Measurements from ENCODE around the gene MKX.
"Not testable (repeated sequence)": the region's sequence is repeated elsewhere in the genome, so short reads cannot be mapped to it uniquely, and the experiment has no call there.

Gene MKX

DNA sequence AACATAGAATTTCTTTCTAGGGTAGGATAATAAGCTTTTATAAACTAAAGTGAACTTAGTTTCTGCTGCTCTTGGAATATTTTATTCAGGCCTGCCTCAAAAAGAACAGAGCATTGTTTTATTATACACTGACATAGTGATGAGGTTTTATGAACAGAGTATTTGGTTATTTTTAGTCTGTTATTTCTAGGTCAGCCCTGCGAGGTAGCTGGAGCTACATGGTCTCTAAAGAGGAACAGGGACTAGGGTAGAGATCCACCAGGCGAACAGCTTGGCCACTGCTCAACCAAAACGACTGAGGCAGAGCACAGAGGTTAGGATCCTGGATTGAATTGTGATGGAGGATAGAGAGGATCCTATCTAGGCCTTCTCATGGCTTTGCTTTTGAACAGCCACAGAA, 53.0 kb downstream of the MKX start:
- no peak for DNase-seq (ENCODE audit: low read depth)

DNA sequence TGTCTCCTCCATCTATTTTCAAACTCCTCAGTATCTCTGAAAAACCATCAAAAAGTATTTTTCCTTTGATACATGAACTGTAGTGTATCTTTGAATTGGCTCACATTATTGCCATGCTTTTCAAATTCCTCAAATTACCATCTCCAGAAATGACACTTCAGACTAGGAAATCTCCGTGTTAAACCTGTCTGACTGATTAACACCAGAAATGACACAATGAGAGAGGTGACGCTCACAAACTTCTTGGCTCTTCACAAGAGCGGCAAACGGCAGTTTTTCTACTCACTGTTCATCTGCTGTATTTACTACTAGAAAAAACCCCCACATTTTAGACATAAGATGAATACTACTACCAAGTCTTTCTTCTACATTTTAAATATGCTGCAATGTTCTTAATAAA, 56.6 kb downstream of the MKX start:
- DNase-seq (ENCODE audit: low read depth): no peak

DNA sequence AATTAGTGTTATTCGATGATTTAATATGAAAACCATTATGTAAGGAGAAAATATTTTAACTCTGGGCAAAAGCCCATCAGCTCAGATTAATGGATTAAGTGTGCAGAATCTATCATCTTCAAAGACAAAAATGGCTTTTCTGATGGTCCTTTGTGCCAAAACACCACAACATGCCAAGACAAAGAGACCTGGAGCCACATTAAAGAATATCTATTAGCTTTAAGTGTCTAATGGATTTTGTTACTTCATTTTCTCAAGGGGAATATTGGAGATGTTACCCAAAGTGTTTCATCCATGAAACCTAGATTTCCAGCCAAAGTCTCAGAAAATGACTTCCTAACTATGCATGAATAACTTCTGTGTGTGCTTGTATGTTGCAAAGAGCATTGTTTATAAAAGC, 57.3 kb downstream of the MKX start:
- no peak for DNase-seq (ENCODE audit: low read depth)

DNA sequence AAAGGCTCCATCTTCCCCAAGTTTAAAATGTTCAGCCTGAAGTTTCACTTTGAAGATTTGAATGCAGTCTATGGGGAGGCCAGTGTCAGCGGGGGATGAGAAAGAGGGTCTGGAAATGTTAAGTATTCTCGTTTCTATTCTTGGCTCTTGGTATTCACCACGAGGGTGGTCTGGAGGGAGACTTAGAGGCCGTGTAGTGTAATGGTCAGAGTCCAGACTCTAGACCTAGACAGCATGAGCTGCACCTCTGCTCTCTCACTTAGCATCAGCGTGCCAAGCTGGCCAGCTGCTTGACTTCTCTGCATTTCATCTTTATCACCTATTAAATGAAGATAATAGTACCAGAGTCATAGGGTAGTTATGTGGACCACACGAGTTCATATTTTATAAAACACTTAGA, 57.9 kb downstream of the MKX start:
- no peak for DNase-seq (ENCODE audit: low read depth)

DNA sequence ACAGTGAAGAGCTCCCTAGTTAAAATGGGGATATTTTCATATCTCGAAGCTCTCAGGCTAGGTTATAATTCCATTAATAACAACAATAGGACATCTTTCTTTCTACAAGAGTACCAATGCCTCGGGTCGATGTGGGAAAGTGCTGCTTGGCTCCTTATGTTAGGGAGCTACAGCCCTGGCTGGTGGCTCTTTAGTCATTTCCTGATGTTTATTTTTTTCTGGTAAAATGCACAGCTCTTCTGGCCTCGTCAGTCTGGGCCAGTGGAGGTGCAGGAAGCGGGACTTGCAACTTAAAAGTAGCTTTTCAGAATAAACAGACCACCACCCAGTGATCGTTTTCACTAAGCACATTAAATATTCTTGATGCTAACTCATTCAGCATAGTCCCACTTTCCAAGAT, 58.3 kb downstream of the MKX start:
- DNase-seq (ENCODE audit: low read depth): no peak

DNA sequence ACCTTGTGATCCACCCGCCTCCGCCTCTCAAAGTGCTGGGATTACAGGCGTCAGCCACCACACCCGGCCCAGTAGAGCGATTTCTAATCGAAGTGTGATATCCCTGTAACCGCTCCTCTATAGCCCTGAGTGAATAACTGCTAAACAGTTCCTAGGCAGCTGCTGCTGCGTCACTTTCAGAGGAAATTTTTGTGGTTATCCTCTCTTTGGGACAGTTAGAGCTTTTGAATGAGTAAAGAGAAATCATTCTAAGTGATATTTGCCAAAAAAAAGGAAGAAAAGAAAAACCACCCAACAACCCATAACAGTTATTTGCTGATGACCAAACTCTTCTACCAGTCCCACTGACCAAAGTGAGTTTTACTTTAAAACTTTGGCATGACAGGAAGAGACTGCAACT, 59.9 kb downstream of the MKX start:
- no peak for DNase-seq (ENCODE audit: low read depth)

DNA sequence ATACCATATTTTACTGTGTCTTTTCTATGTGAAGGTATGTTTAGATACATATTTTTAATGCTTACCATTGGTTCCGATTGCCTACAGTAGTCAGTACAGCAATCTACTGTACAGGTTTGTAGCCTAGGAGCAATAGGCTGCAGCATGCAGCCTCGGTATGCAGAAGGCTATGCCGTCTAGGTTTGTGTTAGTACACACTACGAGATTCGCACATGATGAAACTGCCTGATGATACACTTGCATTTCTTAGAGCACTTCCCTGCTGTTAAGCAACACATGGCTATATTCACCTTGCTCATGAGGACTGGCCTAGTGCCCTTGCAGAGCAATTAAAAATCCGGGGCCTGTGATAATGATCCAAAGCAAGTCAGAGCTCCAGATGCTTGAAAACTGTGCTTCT, 62.4 kb downstream of the MKX start:
- DNase-seq (ENCODE audit: low read depth): no peak

DNA sequence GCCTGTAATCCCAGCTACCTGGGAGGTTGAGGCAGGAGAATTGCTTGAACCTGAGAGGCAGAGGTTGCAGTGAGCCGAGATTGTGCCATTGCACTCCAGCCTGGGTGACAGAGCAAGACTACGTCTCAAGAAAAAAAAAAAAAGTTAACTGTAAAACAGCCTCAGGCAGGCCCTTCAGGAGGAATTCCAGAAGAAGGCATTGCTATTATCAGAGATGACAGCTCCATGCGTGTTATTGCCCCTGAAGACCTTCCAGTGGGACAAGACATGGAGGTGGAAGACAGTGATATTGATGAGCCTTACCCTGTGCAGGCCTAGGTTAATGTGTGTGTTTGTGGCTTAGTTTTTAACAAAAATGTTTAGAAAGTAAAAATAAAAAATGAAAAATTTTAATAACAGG, 63.8 kb downstream of the MKX start:
- not testable (repeated sequence) for DNase-seq (ENCODE audit: low read depth)

DNA sequence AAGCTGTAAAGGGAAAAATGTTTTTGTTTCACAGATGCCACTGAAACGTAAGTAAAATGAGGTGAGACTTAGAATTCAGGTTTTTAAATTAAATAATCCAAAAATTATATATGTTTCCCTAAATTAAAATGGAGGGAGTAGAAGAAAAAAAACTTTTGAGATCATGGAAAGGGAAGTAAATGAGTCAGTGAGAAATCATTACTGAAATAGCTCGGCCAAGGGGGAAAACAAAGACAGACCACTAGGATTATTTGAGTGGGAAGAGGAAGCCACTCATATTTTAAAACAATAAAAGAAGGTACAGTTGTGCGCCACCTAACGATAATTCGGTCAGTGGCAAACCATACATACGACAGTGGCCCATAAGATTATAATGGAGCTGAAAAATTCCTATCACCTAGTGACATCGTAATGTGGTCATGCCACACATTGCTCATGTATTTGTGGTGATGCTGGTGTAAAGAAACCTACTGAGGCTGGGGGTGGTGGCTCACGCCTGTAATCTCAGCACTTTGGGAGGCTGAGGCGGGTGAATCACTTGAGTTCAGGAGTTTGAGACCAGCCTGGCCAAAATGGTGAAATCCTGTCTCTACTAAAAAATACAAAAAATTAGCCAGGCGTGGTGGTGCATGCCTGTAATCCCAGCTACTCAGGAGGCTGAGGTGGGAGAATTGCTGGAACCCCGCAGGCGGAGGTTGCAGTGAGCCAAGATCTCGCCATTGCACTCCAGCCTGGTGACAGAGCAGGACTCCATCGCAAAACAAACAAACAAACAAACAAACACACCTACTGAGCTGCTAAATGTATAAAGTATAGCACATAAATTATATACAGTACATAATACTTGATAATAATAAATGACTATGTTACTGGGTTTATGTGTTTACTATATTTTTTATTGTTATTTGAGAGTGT, 64.7 kb downstream of the MKX start:
- DNase-seq (ENCODE audit: low read depth): no peak

DNA sequence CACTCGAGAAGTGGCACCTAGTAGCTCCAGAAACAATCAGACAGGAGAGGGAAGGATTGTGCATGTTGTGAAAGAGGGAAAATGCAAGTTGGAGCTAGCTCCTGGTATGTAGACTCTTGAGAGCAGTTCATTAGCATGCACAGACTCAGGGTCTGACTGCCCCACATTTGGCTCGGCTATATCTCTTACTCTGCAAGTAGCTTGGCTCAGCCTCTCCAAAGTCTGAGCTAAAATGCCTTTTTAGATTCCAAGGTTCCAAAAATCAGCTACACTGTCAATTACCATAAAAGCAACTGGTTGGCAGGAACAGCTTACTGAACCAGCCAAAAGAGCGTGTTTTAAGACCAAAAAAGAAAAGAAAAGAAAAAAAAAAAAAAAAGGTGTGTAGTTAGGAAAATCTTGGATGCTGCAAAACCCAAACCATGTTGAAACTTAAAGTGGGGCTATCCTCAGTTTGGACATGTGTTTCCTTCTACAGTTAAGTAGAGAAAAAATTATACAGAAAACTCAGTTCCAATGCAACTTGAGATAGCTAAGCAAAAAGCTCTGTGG, 65.5 kb downstream of the MKX start:
- DNase-seq (ENCODE audit: low read depth): no peak

DNA sequence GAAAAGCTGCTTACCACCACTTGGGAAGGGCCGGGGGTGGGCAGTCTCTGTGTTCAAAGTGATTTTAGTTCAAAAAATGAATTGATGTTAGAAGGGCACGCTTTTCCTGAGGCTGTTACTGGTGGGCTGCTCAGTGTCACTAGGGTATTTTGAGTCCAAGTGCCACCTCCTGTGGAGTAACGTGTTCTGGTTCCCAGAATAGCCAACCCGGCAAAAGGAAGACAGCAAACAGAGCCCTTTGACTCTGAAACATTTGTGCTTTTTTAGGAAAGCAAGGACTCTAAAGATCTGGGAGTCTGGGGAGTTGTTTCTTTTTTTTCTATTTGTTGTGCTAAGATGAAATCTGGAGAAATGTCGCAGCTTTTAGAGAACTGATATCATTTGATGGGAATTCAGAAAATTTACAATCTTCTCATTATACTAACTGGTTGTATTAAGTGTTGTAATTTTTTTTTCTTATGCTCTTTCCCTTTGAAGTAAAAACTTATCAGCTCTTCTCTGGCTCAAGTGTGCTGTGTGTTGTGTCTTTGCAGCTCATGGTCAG, 66.2 kb downstream of the MKX start:
- DNase-seq (ENCODE audit: low read depth): no peak

DNA sequence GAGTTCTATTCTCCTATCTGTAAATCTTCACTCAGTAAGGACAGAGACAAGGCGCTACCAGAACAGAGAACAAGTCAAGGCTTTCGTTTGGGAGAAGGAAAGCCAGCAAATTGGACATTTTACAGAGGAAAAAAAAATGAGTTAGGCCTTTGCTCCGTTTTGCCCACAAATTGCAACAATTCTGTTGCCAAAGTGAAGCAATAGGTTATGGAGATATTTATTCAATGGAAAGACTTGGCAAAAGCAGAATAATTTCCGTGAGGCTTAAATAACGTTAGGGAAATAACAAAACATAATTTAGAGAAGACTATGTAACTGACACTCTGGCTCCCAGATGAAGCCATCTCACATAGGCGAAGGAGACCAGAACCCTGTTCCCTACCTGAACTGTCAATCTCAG, 67.5 kb downstream of the MKX start:
- no peak for DNase-seq (ENCODE audit: low read depth)

DNA sequence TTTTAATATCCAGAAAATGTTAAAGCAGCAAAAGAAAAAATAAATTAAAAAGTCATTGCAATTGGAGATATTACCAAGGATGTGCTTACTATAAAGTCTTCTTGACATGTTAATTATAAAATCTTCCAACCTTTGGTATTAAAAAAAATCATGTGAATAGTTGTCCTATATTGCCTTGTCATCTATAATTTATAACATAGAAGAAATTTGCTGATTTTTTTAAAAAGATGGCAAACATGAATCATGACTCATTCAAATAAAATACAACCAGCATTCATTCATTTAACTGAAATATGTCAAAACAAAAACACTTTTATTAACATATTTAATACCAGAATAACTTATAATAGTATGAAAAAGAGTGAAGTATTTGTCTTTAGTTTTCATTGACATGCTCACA, 72.6 kb downstream of the MKX start:
- DNase-seq (ENCODE audit: low read depth): no peak

DNA sequence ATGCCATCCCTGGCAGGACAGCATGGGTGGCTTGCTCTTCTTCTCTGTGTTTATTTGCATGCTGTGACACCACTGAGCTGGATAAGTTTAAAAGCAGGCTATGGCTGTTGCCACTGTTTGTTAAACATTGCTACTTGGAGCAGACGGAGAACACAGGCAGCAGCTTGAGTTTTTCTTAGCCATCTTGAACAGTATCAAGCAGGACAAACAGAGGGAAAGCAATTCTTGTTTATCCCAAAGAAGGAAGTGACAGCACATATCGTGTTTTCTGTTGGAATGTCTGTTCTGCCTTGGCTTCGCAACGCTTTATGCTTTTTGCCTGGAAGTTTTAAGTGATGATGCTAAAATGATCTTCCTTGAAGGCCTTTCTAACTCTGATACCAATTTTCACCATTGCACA, 73.8 kb downstream of the MKX start:
- DNase-seq (ENCODE audit: low read depth): no peak

DNA sequence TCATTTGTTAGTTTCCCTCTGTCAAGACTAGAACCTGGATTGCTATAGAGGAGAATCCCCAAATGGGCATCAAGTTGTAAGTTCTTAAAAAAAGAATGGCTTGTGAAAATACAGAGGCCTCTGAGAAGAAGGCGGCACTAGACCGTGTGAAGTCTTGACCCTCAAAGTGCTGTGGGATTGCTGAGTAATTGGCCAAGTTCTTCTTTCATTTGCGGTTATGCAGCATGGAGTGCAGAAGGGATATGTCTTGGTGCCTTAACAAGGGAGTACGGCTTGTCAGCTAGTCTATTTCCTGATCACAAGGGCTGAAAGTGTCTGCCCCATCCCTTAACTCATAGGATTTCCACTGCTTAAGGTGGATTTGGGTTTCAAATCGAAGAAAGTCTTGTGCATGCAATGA, 81.2 kb downstream of the MKX start:
- no peak for DNase-seq (ENCODE audit: low read depth)

DNA sequence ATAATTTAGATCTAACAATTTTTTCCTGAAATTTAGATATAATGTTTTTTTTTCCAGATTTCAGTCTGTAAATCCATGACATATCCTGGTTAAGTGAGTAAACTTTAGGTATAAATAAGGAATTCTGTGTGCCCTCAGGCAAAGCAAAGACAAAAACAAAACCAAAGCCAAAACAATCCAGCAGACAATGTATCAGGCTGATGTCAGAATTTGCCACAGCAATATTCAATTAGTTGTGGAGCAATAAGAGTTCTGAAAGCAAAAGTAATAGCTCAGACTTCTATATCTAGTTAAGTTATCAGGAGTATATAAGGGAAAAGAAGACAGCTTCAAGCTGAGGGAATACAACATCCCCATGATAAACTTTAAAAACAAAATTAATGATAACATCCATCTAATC, 82.0 kb downstream of the MKX start:
- DNase-seq (ENCODE audit: low read depth): no peak

DNA sequence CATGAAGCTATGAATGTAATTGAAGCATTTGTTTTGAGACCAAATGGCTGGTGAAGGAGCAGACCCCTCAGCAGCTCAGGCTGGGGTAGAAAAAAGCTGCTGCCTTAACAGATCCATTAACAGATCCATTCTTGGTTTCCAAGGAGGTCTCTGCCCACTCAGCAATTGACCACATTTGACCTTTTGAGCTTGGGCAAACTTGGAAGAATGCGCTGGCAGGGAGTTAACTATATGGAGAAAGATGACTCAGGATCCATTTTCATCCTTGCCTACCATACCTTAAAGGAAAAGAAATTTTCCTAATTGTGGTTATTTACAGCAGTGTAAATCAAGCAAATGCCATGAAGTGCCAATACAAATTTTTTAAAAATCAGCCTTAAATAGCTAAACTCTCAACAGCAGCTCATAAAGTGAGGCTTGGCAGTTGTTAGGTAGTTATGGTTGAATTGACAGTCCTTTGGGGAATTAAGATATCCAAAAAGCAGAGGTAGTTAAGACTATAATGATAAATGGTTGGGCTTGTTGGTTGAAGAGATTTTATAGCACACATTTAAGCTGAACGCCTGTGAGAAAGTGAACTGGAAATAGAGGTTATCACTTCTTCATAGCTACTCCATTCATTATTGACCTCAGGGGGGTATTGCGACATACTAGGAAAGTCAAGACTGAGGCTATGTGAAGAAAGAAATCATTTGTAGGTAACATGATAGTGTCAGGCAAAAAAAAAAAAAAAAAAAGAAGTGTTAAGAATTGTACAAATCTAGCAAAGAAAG, 83.9 kb downstream of the MKX start:
- DNase-seq (ENCODE audit: low read depth): no peak

DNA sequence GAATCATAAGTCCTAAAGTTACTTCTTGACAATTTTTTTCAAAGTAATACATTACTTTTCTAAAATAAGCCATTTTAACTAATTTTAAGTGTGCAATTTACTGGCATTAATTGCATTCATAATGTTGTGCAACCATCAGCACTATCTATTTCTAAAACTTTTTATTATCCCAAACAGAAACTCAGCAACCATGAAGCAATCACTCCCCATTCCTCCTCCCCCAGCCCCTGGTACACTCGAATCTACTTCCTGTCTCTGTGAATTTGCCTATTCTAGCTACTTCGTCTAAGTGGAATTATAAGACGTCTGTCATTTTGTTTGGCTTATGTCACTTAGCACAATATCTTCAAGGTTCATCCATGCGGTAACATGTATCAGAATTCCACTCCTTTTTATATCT, 84.9 kb downstream of the MKX start:
- DNase-seq (ENCODE audit: low read depth): no peak

DNA sequence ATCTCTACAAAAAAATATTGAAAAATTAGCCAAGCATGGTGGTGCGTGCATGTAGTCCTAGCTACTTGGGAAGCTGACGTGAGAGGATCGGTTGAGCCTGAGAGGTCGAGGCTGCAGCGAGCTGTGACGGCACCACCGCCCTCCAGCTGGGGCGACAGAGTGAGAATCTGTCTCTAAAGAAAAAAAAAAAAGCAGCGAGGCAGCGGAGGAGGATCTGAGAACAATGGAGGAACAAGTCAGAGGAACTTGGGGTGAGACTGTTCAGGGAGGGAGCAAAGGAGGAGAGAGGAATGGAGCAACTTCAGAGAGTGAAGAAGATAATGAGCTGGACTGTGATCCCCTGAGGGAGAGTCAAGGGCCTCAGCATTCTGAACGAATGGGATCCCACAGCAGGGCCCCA, 85.4 kb downstream of the MKX start:
- DNase-seq (ENCODE audit: low read depth): no peak

DNA sequence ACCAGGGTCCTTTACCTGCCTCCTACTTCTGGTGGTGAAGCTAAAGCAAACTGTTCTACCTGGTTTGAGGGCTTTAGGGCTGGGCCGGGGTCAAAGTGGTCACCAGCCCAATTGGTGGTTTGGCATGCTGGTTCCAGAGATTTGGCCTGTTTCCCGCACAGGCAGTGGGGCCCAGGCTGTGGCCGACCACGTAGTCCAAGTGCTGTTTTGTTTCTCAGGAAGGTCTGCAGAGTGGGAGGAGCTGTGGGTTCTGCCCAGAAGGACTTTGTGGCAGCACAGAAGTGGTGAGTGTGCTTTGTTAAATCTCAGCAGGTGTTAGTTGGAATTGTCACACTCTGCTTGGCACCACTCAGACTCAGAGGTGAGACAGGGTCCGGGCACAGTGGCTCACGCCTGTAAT, 85.8 kb downstream of the MKX start:
- DNase-seq (ENCODE audit: low read depth): no peak

DNA sequence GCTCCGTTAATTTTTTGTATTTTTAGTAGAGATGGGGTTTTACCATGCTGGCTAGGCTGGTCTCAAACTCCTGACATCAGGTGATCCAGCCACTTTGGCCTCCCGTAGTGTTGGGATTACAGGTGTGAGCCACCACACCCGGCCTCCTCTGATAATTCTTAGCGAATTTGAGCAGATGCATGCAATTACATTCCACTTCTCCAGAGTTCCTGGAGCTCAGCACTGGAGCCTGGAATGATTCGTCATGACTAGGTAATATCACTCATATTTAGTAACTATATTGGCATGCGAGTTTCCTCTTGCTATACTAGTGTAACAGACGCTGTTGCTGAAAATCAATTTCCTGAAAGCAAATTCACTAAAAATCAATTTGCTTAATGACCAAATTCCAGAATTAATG, 86.8 kb downstream of the MKX start:
- DNase-seq (ENCODE audit: low read depth): no peak

DNA sequence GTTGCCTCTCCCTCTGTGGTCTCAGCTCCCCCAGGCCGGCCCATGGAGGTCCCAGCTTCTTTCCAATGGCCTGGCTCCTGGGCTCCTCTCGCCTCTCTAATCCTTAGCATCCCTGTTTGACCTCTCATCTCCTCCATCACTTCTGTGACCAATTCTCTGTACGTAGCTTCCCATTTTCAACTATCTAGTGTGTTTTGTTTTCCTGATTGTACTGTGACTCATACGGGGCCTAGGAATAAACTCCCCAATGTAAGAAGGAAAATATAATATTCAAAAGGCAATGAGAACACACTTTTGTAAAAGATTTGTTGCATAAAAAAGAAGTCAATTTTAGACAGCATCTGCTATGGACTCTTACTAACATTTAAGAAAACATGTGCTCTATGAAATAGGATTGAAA, 90.3 kb downstream of the MKX start:
- no peak for DNase-seq (ENCODE audit: low read depth)

DNA sequence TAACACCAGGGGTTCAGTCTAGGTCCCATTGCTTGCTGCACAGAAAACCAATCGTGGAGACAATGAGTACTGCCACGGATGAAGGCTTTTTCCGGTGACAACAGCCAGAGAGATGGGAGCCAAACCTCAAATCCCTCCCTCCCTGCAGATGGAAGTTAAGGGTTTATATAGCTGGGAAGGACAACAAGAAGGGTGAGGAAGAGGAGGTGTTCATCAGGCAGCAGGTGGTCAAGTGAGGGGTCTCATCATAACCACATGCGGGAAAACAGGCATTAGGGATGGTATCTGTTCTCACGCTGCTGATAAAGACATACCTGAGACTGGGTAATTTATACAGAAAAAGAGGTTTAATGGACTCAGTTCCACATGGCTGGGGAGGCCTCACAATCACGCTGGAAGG, 91.3 kb downstream of the MKX start:
- no peak for DNase-seq (ENCODE audit: low read depth)
